H1 (cell line): Measurements from ENCODE around the gene ARID1B. TPM values are rescaled to one million over a fixed set of nuclear protein-coding genes. Genes with fewer than 3 reads are reported as not detected.

ENCODE experiments used
- CBX5 ChIP-seq: fragments of 300-800, 300-1000 bp; sonication (generic); IDR thresholded peaks from 2 replicates; pipeline ENCODE4 v1.7.1; 2016; ENCODE audit warnings: antibody characterized with exemption, low read length, low read depth
- CTCF ChIP-seq, 3 experiments: IDR thresholded peaks; 1 replicate in 2 of 3; 2 replicates in 1 of 3; pipeline versions ENCODE4 v1.5.1 to v1.6.1; 2011; ENCODE audit warnings: low read length in 3 of 3, mild to moderate bottlenecking in 3 of 3, inconsistent platforms in 2 of 3, low read depth in 1 of 3, moderate library complexity in 1 of 3; ENCODE audit not compliant: insufficient read depth in 1 of 3; ENCODE audit errors: control extremely low read depth in 1 of 3
- NRF1 ChIP-seq: IDR thresholded peaks from 2 replicates; pipeline ENCODE4 v1.6.1; 2011; ENCODE audit warnings: mild to moderate bottlenecking, low read depth, low read length, improper control_type of control experiment
- polyA plus RNA-seq, 7 experiments: library from polyadenylated mRNA; depleted of rRNA in 3 of 7; stranded (reverse) in 5 of 7; unstranded in 2 of 7; fragments of >200 nt in 5 of 7; fragments of 200-250 nt in 2 of 7; gene quantifications; 1 replicate in 5 of 7; 2 replicates in 1 of 7; 4 replicates in 1 of 7; pipeline versions ENCODE4 v1.2.1 to v1.2.3, GENCODE V29; 2011 to 2013; ENCODE audit warnings: missing spikeins in 2 of 7, mixed read lengths in 2 of 7
- total RNA-seq: library from RNA; stranded (reverse); fragmentation: NEBNext Ultra II Directional; extraction: Animal tissue kit (Norgen Biotek cat#: 25700); gene quantifications from 2 replicates; pipeline ENCODE4 v1.2.1, GENCODE V29; 2021

ARID1B gene
- total and polyA plus RNA-seq, 2 of the 8 experiments (the other 6 are each of a cell fraction or from before 2014, with no cell fraction given): 24.3 to 70.3 TPM

DNA sequence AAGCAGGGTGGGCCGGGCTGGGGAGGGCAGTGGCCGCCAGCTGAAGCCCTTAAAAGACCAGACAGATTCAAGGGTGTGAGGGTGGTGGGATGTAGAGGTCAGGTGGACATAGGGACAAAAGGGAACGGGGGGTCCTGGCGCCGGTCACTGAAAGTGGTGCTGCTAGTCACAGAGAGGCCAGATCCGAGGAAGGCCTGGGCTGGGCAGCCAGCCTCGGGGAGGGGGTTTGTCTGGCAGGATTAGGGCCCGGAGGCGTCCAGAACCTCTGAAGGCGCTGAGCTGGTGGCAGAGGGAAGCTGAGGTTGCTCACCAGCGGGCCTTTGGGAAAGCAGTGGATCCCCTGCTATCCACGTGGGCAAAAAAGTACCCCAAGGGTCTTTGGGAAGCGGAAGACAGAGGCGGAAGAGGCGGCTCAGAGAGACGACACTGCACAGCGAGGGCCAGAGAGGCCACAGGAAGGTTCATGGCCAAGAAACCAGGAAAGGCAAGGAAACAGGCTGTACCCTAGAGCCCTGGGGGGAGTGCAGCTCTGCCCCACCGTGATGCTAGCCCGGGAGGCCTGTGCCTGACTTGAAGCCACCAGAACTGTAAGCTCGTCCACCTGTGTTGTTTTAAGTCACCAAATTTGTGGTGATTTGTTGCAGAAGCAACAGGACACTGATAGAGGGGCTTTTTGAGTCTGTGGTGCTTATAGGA is 440.2 kb downstream of the ARID1B start (continued):
- TF ChIP-seq CBX5 (no peak), CTCF (IDR thresholded peaks at IDR 0.05; ENCODE audit: control extremely low read depth in 1 of 3, insufficient read depth in 1 of 3, low read depth in 1 of 3, low read length in 3 of 3) (no peak), NRF1 (no peak)
